ENCODE results near the gene ZNF571. TPM values are rescaled to one million over a fixed set of nuclear protein-coding genes. Genes with fewer than 3 reads are reported as not detected.

Gene ZNF571
- total RNA-seq: 0.86 and 0.89 TPM in 2 replicates

DNA sequence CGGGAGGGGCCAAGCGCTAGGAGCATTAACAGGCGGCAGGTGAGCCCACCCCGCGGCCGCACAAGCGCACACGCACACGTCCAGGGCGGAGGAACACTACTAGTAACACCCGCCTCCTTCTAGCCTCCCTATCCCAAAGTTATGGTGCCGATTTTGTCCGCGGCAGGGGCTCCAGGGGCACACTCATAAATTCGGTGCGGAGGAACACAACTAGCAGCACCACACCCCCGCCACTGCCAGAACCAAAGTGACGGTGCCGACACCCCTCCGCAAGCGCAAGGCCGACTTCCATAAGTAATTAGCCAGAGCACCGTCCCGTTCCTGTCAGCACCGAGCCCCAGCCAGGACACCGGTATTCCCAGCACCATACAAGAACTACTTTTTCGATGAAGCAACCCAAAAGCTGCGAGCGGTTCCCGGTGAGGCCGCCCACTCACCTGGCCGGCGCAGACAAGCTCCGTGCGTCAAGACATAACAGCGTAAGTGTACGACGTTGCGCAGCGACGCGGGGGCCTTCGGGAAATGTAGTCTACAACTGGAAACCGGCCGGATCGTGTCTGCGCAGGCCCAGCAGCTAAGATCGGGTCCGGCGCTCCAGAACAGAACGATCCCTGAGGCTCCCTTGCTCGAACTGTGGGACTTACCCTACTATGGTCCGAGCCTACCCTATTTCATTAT is at the start of gene ZNF571, which contains the start of gene ZNF540:
Gene ZNF571 (minus strand): TSS at position 489 of the 678 bp plus-strand sequence. CDS start 8,116 bp downstream, outside the sequence.
Gene ZNF540 (plus strand): TSS at position 573 of the 678 bp plus-strand sequence. CDS start 3,572 bp downstream, outside the sequence.

Other genes with a start within 250 kb of the ZNF571 start
- 0.86 and 6.0 TPM in 2 replicates for gene ZNF527, start 223.7 kb downstream of the ZNF571 start, total RNA-seq
- gene ZNF569, start 127.3 kb downstream of the ZNF571 start, total RNA-seq: 3.9 and 4.0 TPM in 2 replicates
- 1.4 and 9.6 TPM in 2 replicates for gene ZNF570, start 125.4 kb downstream of the ZNF571 start, total RNA-seq
- gene ZNF793, start 87.9 kb downstream of the ZNF571 start, total RNA-seq: 0.58 and 1.1 TPM in 2 replicates
- 0.29 TPM in 1 of 2 replicates, not detected in the other for gene ZNF540, start 84 bp upstream of the ZNF571 start, total RNA-seq
- 4.8 and 5.2 TPM in 2 replicates for gene ZFP30, start 60.7 kb upstream of the ZNF571 start, total RNA-seq
- gene ZNF607, start 125.0 kb upstream of the ZNF571 start, total RNA-seq: 1.7 and 3.4 TPM in 2 replicates
- 5.7 and 5.8 TPM in 2 replicates for gene ZNF573, start 184.8 kb upstream of the ZNF571 start, total RNA-seq

All from myometrial cell (primary cell).